Ishikawa (cell line): ENCODE data around the gene TBK1.

Experiments used
- EP300 ChIP-seq: IDR thresholded peaks from 2 replicates; pipeline ENCODE4 v1.6.1; 2012; ENCODE audit warnings: borderline replicate concordance
- REST ChIP-seq: IDR thresholded peaks from 2 replicates; pipeline ENCODE4 v1.6.1; 2012; ENCODE audit warnings: low read depth, mild to moderate bottlenecking
- TEAD4 ChIP-seq: IDR thresholded peaks from 2 replicates; pipeline ENCODE4 v1.6.1; 2012
- TF ChIP-seq, protein P1 (sequence below): IDR thresholded peaks from 2 replicates; pipeline ENCODE4 v1.6.1; 2012

DNA sequence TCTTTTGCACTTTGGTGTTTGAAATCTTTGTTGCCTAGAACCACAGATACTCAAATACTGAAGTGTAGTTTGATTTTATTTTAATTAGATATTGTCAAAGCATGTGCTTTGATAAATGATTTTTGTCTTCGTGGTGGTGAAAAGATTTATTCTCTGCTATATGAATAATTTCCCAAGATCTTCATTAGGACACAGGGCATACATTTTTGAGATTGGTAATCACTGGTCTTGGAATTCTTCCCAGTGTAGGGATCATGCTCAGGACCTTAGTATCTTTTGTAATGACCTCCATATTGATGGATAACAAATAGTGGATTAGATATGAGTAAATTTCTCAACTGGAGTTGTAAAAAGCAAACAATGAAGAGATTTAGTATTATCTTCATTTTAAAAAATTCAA, 28.2 kb downstream of the TBK1 start:
- TF ChIP-seq EP300, result no peak
- TF ChIP-seq REST, result no peak
- TF ChIP-seq, protein P1, sequence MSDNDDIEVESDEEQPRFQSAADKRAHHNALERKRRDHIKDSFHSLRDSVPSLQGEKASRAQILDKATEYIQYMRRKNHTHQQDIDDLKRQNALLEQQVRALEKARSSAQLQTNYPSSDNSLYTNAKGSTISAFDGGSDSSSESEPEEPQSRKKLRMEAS, result no peak
- TF ChIP-seq TEAD4, result no peak
